SK-N-SH (cell line): ENCODE results near the gene MIA. TPM values are rescaled to one million over a fixed set of nuclear protein-coding genes. Genes with fewer than 3 reads are reported as not detected.

Source experiments
- CTCF ChIA-PET: fragments of 300-600, 350-600 bp; formaldehyde crosslinking; extraction: SDS; loops from one replicate; lab custom pipeline; 2021; lab: Yijun Ruan, JAX
- POLR2A ChIA-PET: fragments of 350-600 bp; sonication (Branson Sonifier 250); formaldehyde crosslinking; extraction: SDS; loops from one replicate; lab custom pipeline; 2020; ENCODE audit warnings: antibody characterized with exemption, inconsistent platforms; lab: Yijun Ruan, JAX
- DNase-seq: peaks from one replicate; pipeline ENCODE4 v3.0.0; 2012
- H2AFZ ChIP-seq: fragments of 200-600 bp; sonication (generic); 2 replicates; pipeline ENCODE4 v1.8.1; 2016; ENCODE audit warnings: antibody characterized with exemption, mild to moderate bottlenecking, low read depth
- H3F3A ChIP-seq: fragments of 200-600 bp; sonication (generic); replicated peaks from 2 replicates; pipeline ENCODE3; 2016; ENCODE audit warnings: antibody characterized with exemption, mild to moderate bottlenecking; ENCODE audit not compliant: insufficient read depth
- H3K27ac ChIP-seq, 2 experiments: fragments of 200-500 bp in 1 of 2; fragments of 200-600 bp in 1 of 2; sonication (Bioruptor generic) in 1 of 2; sonication (generic), shearing (Covaris generic) in 1 of 2; 2 replicates each; pipeline versions ENCODE4 v1.5.1 to v1.6.1; 2014 to 2016; ENCODE audit warnings: low read depth in 2 of 2, inconsistent platforms in 1 of 2, low read length in 1 of 2, mild to moderate bottlenecking in 1 of 2, mixed read lengths in 1 of 2
- H3K27me3 ChIP-seq: fragments of 200-600 bp; sonication (generic), shearing (Covaris generic); 2 replicates; pipeline ENCODE4 v1.6.1; 2016; ENCODE audit warnings: mixed run types; ENCODE audit not compliant: insufficient read depth
- H3K36me3 ChIP-seq, 2 experiments: fragments of 200-500 bp in 1 of 2; fragments of 200-600 bp in 1 of 2; sonication (Bioruptor generic) in 1 of 2; sonication (generic) in 1 of 2; replicated peaks in 1 of 2; 2 replicates each; pipeline versions ENCODE3 to v1.5.1; 2014 to 2016; ENCODE audit warnings: low read length in 1 of 2, mild to moderate bottlenecking in 1 of 2; ENCODE audit not compliant: insufficient read depth in 2 of 2, control insufficient read depth in 1 of 2
- H3K4me1 ChIP-seq, 2 experiments: fragments of 200-500 bp in 1 of 2; fragments of 200-600 bp in 1 of 2; sonication (Bioruptor generic) in 1 of 2; sonication (generic), shearing (Covaris generic) in 1 of 2; 2 replicates each; pipeline versions ENCODE4 v1.5.1 to v1.6.1; 2014 to 2016; ENCODE audit warnings: low read depth in 1 of 2, low read length in 1 of 2, mixed run types in 1 of 2; ENCODE audit not compliant: insufficient read depth in 2 of 2, control insufficient read depth in 1 of 2
- H3K4me2 ChIP-seq: fragments of 200-600 bp; sonication (generic), shearing (Covaris generic); 2 replicates; pipeline ENCODE4 v1.6.1; 2017; ENCODE audit warnings: mixed run types
- H3K4me3 ChIP-seq, 2 experiments: fragments of 200-500 bp in 1 of 2; fragments of 200-600 bp in 1 of 2; sonication (Bioruptor generic) in 1 of 2; sonication (generic), shearing (Covaris generic) in 1 of 2; 2 replicates each; pipeline versions ENCODE4 v1.5.1 to v1.8.1; 2014 to 2016; ENCODE audit warnings: low read depth in 2 of 2, inconsistent platforms in 1 of 2, low read length in 1 of 2, mild to moderate bottlenecking in 1 of 2, mixed read lengths in 1 of 2, moderate library complexity in 1 of 2
- H3K79me2 ChIP-seq: fragments of 200-600 bp; sonication (generic); 2 replicates; pipeline ENCODE4 v1.8.1; 2017; ENCODE audit warnings: mild to moderate bottlenecking; ENCODE audit not compliant: insufficient read depth
- H3K9ac ChIP-seq: fragments of 200-600 bp; sonication (generic); 2 replicates; pipeline ENCODE4 v1.6.1; 2017; ENCODE audit warnings: mixed run types
- H3K9me2 ChIP-seq: fragments of 200-600 bp; sonication (generic); 2 replicates; pipeline ENCODE4 v1.6.1; 2017; ENCODE audit warnings: mixed run types
- H3K9me3 ChIP-seq: fragments of 200-600 bp; sonication (generic); 2 replicates; pipeline ENCODE4 v1.6.1; 2017; ENCODE audit warnings: mixed run types, mild to moderate bottlenecking, moderate library complexity
- H4K20me1 ChIP-seq: fragments of 200-600 bp; sonication (generic); 2 replicates; pipeline ENCODE4 v1.6.1; 2017; ENCODE audit warnings: mild to moderate bottlenecking, mixed run types; ENCODE audit not compliant: insufficient read depth
- CHD2 ChIP-seq: fragments of 150-350 bp; IDR thresholded peaks from 2 replicates; pipeline ENCODE4 v1.6.1; 2018; ENCODE audit warnings: low read length; ENCODE audit not compliant: partially characterized antibody
- EP300 ChIP-seq, 2 experiments: IDR thresholded peaks; 2 replicates each; pipeline versions ENCODE4 v1.4.0 to v1.6.1; 2012; ENCODE audit warnings: borderline replicate concordance in 1 of 2, low read depth in 1 of 2, low read length in 1 of 2
- EZH2phosphoT487 ChIP-seq: fragments of 200-600 bp; sonication (generic); IDR thresholded peaks from 2 replicates; pipeline ENCODE4 v1.6.1; 2017; ENCODE audit warnings: low read depth, mixed run types, mild to moderate bottlenecking, antibody characterized with exemption, moderate library complexity, borderline replicate concordance
- FOXM1 ChIP-seq: IDR thresholded peaks from 2 replicates; pipeline ENCODE4 v1.4.0; 2012; ENCODE audit warnings: low read depth, mild to moderate bottlenecking
- GABPA ChIP-seq: IDR thresholded peaks from 2 replicates; pipeline ENCODE4 v1.4.0; 2012; ENCODE audit warnings: low read depth, mild to moderate bottlenecking
- GATA2 ChIP-seq: sonication (generic); formaldehyde crosslinking; IDR thresholded peaks from 2 replicates; pipeline ENCODE4 v1.5.0; 2020; ENCODE audit warnings: mild to moderate bottlenecking, missing genetic modification reagents
- MEF2A ChIP-seq: IDR thresholded peaks from 2 replicates; pipeline ENCODE4 v1.4.0; 2012; ENCODE audit warnings: low read depth, borderline replicate concordance
- MXI1 ChIP-seq: IDR thresholded peaks from 2 replicates; pipeline ENCODE4 v1.6.1; 2012; ENCODE audit warnings: mild to moderate bottlenecking, low read depth, low read length, improper control_type of control experiment
- NFIC ChIP-seq: IDR thresholded peaks from 2 replicates; pipeline ENCODE4 v1.4.0; 2012; ENCODE audit warnings: borderline replicate concordance
- NRF1 ChIP-seq: IDR thresholded peaks from 2 replicates; pipeline ENCODE4 v1.6.1; 2012; ENCODE audit warnings: low read depth, mild to moderate bottlenecking, low read length
- POLR2AphosphoS5 ChIP-seq: IDR thresholded peaks from 2 replicates; pipeline ENCODE4 v1.6.1; 2012; ENCODE audit warnings: low read depth, low read length
- RAD21 ChIP-seq: IDR thresholded peaks from 2 replicates; pipeline ENCODE4 v1.6.1; 2012; ENCODE audit warnings: mild to moderate bottlenecking, low read length
- RFX5 ChIP-seq: IDR thresholded peaks from 2 replicates; pipeline ENCODE4 v1.6.1; 2012; ENCODE audit warnings: mild to moderate bottlenecking, improper control_type of control experiment, low read length
- SMC3 ChIP-seq: IDR thresholded peaks from 2 replicates; pipeline ENCODE4 v1.6.1; 2012; ENCODE audit warnings: low read depth, low read length, improper control_type of control experiment
- TAF1 ChIP-seq: IDR thresholded peaks from 2 replicates; pipeline ENCODE4 v1.6.1; 2012; ENCODE audit warnings: low read depth, mild to moderate bottlenecking, low read length, moderate library complexity, borderline replicate concordance
- YY1 ChIP-seq: IDR thresholded peaks from 2 replicates; pipeline ENCODE4 v1.4.0; 2012; ENCODE audit warnings: low read depth, mild to moderate bottlenecking
- WGBS: methylation state at CpG from one replicate; pipeline ENCODE4 v1.1.6; 2017; ENCODE audit warnings: low lambda C conversion rate; 5-methylcytosine and 5-hydroxymethylcytosine counted together
- polyA plus RNA-seq, 3 experiments: library from polyadenylated mRNA; depleted of rRNA; stranded (reverse); fragments of >200 nt; gene quantifications; 2 replicates each; pipeline ENCODE4 v1.2.3, GENCODE V29; 2012
- TF ChIP-seq, protein P1 (sequence below): IDR thresholded peaks from 2 replicates; pipeline ENCODE4 v1.4.0; 2012; ENCODE audit warnings: low read depth, borderline replicate concordance
- TF ChIP-seq, protein P2 (sequence below): fragments of 150-350 bp; IDR thresholded peaks from 2 replicates; pipeline ENCODE4 v1.6.1; 2016; ENCODE audit warnings: mild to moderate bottlenecking, low read depth, low read length
- TF ChIP-seq, protein P3 (sequence below): fragments of 200-600 bp; sonication (generic); IDR thresholded peaks from 2 replicates; pipeline ENCODE4 v1.6.1; 2017; ENCODE audit warnings: antibody characterized with exemption, mild to moderate bottlenecking, moderate library complexity
- TF ChIP-seq, protein P4 (sequence below): IDR thresholded peaks from 2 replicates; pipeline ENCODE4 v1.4.0; 2012; ENCODE audit warnings: low read depth

MIA gene
- polyA plus RNA-seq, 1 of the 3 experiments (the other 2 are of a cell fraction): not detected

DNA sequence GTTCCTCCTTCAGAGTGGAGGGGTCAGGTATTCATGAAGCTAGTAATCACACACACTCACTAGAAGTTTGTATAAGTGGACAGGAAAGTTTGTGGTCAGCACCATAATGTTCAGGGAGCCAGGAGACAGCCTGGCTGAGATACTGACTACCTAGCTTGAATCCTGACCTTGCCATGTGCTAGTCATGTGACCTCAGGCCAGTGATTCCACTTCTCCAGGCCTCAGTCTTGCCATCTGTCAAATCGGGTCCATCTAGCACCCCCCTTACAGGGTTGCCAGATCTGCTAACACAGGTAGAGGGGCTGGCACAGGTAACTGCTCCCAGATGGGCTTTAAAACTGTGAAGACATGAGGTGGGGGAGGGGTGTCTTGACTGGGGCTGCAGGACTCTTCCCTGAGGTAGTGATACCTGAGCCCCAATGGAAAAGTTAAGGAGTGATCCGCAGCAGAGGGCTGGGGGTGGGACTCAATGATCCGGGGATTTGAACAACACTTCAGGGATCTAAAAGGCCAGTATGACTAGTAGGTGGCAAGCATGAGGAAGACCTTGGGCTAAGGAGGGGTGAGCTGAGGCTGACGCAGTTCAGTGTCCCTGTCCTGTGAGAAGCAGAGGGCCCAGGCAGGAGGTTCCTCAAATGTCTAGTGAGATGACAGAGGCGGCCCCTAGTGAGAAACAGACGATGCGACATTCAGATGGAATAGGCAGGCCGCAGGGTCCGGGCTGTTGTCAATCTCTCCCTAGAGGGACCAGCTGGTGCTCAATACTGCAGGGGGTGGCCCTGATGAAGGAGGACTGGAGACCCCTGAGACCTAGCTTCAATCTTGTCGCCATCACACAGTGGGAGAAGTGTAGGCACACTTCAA lies 33.6 kb upstream of the MIA start:
- Histone ChIP-seq H3K27me3 (no peaks in the 10 kb centered on the region), H4K20me1 (no peaks in the 10 kb centered on the region), H2AFZ (no peak overlapping the region), H3K9ac (no peak overlapping the region), H3K36me3 (peaks cover 6 to 9% of the 10 kb centered on the region in 2 experiments), H3K9me2 (no peaks in the 10 kb centered on the region), H3K27ac (no peak overlapping the region), H3K4me3 (no peak overlapping the region), H3K9me3 (no peaks in the 10 kb centered on the region), H3F3A (no peaks in the 10 kb centered on the region), H3K4me2 (no peak overlapping the region), H3K4me1 (0 out of 4 replicates have a peak, but pooled peaks cover 0 to 4% of the 10 kb centered on the region in 2 experiments), H3K79me2 (no peaks in the 10 kb centered on the region)
- WGBS: 89% methylated on average over 10 of the region's 10 CpGs
- ChIA-PET POLR2A (interaction anchor here (0.8 to 1.3 kb wide), 2 partner anchors 11 to 61 kb away, joined by 3 read pairs; no protein-coding TSS in a partner anchor), CTCF (interaction anchor here (0.8 to 3.3 kb wide), 3 partner anchors 65 to 107 kb away, joined by 3 to 10 read pairs (median 9); no protein-coding TSS in a partner anchor)
- DNase-seq: no peak
- TF ChIP-seq EP300 (IDR thresholded peaks at IDR 0.05; ENCODE audit: borderline replicate concordance in 1 of 2, low read depth in 1 of 2, low read length in 1 of 2): no peak
- TF ChIP-seq POLR2AphosphoS5: 0 out of 2 replicates have a peak, but pooled peaks have one; percentile 2
- TF ChIP-seq, protein P1, sequence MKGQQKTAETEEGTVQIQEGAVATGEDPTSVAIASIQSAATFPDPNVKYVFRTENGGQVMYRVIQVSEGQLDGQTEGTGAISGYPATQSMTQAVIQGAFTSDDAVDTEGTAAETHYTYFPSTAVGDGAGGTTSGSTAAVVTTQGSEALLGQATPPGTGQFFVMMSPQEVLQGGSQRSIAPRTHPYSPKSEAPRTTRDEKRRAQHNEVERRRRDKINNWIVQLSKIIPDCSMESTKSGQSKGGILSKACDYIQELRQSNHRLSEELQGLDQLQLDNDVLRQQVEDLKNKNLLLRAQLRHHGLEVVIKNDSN: peak; percentile 36; the same call in 1 of the 2 replicates

DNA sequence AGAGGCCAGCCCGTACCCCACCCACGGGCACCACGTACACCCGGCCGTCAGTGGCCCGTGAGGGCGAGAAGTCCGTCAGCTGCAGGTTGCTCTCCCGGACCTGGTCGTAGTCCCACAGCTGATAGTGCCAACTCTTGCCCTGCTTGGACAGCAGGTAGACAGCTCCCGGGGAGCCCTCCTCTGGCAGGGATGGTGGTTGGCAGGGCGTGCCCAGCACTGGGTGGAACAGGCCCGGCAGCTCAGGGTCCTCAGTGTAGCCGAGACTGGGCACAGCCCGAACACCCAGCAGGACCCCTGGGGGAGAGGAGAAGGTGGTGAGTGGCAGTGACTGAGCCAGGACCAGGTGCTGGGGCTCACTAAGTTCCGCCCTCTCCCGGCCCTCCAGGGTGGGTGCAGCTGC lies 32.8 kb upstream of the MIA start:
- TF ChIP-seq, protein P2, sequence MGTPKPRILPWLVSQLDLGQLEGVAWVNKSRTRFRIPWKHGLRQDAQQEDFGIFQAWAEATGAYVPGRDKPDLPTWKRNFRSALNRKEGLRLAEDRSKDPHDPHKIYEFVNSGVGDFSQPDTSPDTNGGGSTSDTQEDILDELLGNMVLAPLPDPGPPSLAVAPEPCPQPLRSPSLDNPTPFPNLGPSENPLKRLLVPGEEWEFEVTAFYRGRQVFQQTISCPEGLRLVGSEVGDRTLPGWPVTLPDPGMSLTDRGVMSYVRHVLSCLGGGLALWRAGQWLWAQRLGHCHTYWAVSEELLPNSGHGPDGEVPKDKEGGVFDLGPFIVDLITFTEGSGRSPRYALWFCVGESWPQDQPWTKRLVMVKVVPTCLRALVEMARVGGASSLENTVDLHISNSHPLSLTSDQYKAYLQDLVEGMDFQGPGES: no peak
- TF ChIP-seq EZH2phosphoT487 (no peak), GATA2 (no peak), YY1 (no peak), CHD2 (no peak), TAF1 (no peak), RAD21 (no peak), NFIC (no peak), MEF2A (no peak), GABPA (no peak), NRF1 (no peak), RFX5 (no peak), MXI1 (no peak), FOXM1 (no peak), SMC3 (no peak)
- TF ChIP-seq, protein P3, sequence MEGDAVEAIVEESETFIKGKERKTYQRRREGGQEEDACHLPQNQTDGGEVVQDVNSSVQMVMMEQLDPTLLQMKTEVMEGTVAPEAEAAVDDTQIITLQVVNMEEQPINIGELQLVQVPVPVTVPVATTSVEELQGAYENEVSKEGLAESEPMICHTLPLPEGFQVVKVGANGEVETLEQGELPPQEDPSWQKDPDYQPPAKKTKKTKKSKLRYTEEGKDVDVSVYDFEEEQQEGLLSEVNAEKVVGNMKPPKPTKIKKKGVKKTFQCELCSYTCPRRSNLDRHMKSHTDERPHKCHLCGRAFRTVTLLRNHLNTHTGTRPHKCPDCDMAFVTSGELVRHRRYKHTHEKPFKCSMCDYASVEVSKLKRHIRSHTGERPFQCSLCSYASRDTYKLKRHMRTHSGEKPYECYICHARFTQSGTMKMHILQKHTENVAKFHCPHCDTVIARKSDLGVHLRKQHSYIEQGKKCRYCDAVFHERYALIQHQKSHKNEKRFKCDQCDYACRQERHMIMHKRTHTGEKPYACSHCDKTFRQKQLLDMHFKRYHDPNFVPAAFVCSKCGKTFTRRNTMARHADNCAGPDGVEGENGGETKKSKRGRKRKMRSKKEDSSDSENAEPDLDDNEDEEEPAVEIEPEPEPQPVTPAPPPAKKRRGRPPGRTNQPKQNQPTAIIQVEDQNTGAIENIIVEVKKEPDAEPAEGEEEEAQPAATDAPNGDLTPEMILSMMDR: no peak
- TF ChIP-seq, protein P4, sequence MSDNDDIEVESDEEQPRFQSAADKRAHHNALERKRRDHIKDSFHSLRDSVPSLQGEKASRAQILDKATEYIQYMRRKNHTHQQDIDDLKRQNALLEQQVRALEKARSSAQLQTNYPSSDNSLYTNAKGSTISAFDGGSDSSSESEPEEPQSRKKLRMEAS: no peak
- H3K36me3 ChIP-seq: peaks cover 3 to 4% of the 10 kb centered on the region in 2 experiments

More for the DNA sequence above, 32.8 kb upstream of the MIA start:
- WGBS: 93% methylated on average over 5 of the region's 17 CpGs
- Histone ChIP-seq H3K9ac (no peak overlapping the region), H3K9me2 (no peaks in the 10 kb centered on the region), H2AFZ (no peak overlapping the region), H3K27ac (no peak overlapping the region), H3K79me2 (no peaks in the 10 kb centered on the region), H3K4me2 (no peak overlapping the region), H3K27me3 (no peaks in the 10 kb centered on the region), H3K4me3 (no peak overlapping the region), H3K4me1 (0 out of 4 replicates have a peak, but pooled peaks cover 0 to 4% of the 10 kb centered on the region in 2 experiments), H4K20me1 (no peaks in the 10 kb centered on the region), H3F3A (no peaks in the 10 kb centered on the region), H3K9me3 (no peaks in the 10 kb centered on the region)
- POLR2A ChIA-PET: interaction anchor here (0.8 kb wide), 1 partner anchor 60 kb away, joined by 3 read pairs; no protein-coding TSS in a partner anchor
- no peak for DNase-seq
- CTCF ChIA-PET: interaction anchor here (0.8 to 3.3 kb wide), 3 partner anchors 64 to 108 kb away, joined by 3 to 10 read pairs (median 9); no protein-coding TSS in a partner anchor
